GM18517 (cell line): ENCODE data around the gene SNCB.

Experiments
- ATAC-seq: cut with Tn5 transposase; IDR thresholded peaks from one replicate; pipeline ENCODE4 v1.9.1; 2021; ENCODE audit warnings: mild to moderate bottlenecking, moderate library complexity; ENCODE audit not compliant: unreplicated experiment

SNCB gene

GRCh38 chr5:176661676-176662075, 31.3 kb upstream of the SNCB start:
- no peak for ATAC-seq

GRCh38 chr5:176660860-176661641, 30.7 kb upstream of the SNCB start:
- no peak for ATAC-seq

GRCh38 chr5:176660530-176660859, 30.2 kb upstream of the SNCB start:
- no peak for ATAC-seq

GRCh38 chr5:176659860-176660461, 29.6 kb upstream of the SNCB start:
- no peak for ATAC-seq

GRCh38 chr5:176659512-176659839, 29.1 kb upstream of the SNCB start:
- ATAC-seq: no peak

GRCh38 chr5:176658817-176659511, 28.6 kb upstream of the SNCB start:
- ATAC-seq: peak; percentile 44

- ATAC-seq: no peak
Observed at GRCh38 chr5:176658007-176658599, 27.8 kb upstream of the SNCB start.

GRCh38 chr5:176656467-176656990, 26.2 kb upstream of the SNCB start:
- ATAC-seq: no peak

GRCh38 chr5:176654856-176655255, 24.5 kb upstream of the SNCB start:
- no peak for ATAC-seq

GRCh38 chr5:176653401-176654385, 23.4 kb upstream of the SNCB start:
- ATAC-seq: peak; percentile 51

GRCh38 chr5:176652136-176652535, 21.8 kb upstream of the SNCB start:
- no peak for ATAC-seq

GRCh38 chr5:176651472-176651980, 21.2 kb upstream of the SNCB start:
- no peak for ATAC-seq

GRCh38 chr5:176650354-176650884, 20.1 kb upstream of the SNCB start:
- ATAC-seq: no peak

GRCh38 chr5:176648474-176649194, 18.3 kb upstream of the SNCB start:
- no peak for ATAC-seq

GRCh38 chr5:176647843-176648473, 17.6 kb upstream of the SNCB start:
- ATAC-seq: no peak

GRCh38 chr5:176647030-176647842, 16.9 kb upstream of the SNCB start, which contains the start of gene TSPAN17:
Gene TSPAN17, plus strand, starts transcription at chr5:176647484. Its CDS starts 132 bp downstream, at chr5:176647616.
- peak; percentile 96 for ATAC-seq

GRCh38 chr5:176646707-176647029, 16.3 kb upstream of the SNCB start:
- no peak for ATAC-seq
